Right lobe of liver (tissue), 4 donors: ENCODE measurements around the gene FAM222B.

Source experiments
- CTCF ChIP-seq, 4 donors: fragments of 200-600 bp in 3 of 4; fragments of 450-650 bp in 1 of 4; IDR thresholded peaks; one replicate each; pipeline versions ENCODE4 v1.5.1 to v1.8.0; 2016 to 2022; ENCODE audit warnings: antibody characterized with exemption in 4 of 4, mild to moderate bottlenecking in 2 of 4
- POLR2A ChIP-seq: fragments of 450-650 bp; IDR thresholded peaks from one replicate; pipeline ENCODE4 v1.6.1; 2017; ENCODE audit warnings: antibody characterized with exemption, mild to moderate bottlenecking
- donor health status: DM: no; HTN: no; CAD: no.
- donor health status: DM: no; HTN: no; CAD: no.
- donor health status: DM: no; HTN: yes; CAD: no.

GRCh38 chr17:28849281-28849680, 6.7 kb upstream of the FAM222B start:
- TF ChIP-seq CTCF (IDR thresholded peaks at IDR 0.05) (no peak), POLR2A (no peak)
